Measurements from ENCODE around the gene NHSL2.
"Not testable (repeated sequence)": the region's sequence is repeated elsewhere in the genome, so short reads cannot be mapped to it uniquely, and the experiment has no call there.

Gene NHSL2

DNA sequence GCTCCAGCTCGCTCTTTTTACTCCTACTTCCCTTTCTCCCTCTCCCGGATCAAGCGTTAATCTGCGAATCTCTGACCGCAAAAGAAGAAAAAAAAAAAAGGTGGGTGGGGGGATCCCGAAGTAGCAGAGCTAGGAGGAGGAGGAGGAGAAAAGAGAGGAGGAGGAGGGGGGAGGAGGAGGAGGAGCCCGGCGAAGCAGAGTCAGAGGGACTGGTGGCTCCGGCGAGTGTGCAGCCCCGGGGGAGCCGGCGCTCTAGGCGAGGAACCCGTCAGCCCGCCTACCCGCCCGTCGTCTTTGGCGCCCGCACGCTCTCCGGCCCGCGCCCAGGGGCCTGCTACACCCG, at the start of gene NHSL2:
Gene NHSL2, plus strand, starts transcription at position 203 of the 343 bp plus-strand sequence.
- Histone ChIP-seq H3K36me3 (ENCODE audit: control insufficient read depth in 5 of 5, insufficient read depth in 5 of 5, low read length in 5 of 5) (no peaks in the 10 kb centered on the region), H3K9ac (ENCODE audit: low read length in 5 of 5) (no peak within 1 kb of the TSS), H3K4me1 (ENCODE audit: control insufficient read depth in 5 of 5, insufficient read depth in 5 of 5, low read length in 5 of 5) (peaks cover 0 to 17% (median 9%) of the 10 kb centered on the region in 5 donors), H3K4me3 (ENCODE audit: low read depth in 1 of 5, low read length in 5 of 5) (peak within 1 kb of the TSS; percentile 27 to 60 (median 39)), H3K9me3 (ENCODE audit: control insufficient read depth in 5 of 5, low read length in 5 of 5) (peaks cover 0 to under 1% (median 0%) of the 10 kb centered on the region in 5 donors), H3K27me3 (ENCODE audit: control insufficient read depth in 5 of 5, insufficient read depth in 4 of 5, low read length in 5 of 5) (peaks cover 7 to 45% (median 32%) of the 10 kb centered on the region in 5 donors), H3K27ac (ENCODE audit: low read depth, low read length) (no peak within 1 kb of the TSS)

GRCh38 chrX:71867680-71868079, 43.0 kb upstream of the NHSL2 start:
- Histone ChIP-seq H3K9ac (ENCODE audit: low read length in 5 of 5) (no peak overlapping the region), H3K4me3 (ENCODE audit: low read depth in 1 of 5, low read length in 5 of 5) (no peak overlapping the region), H3K27me3 (ENCODE audit: control insufficient read depth in 5 of 5, insufficient read depth in 4 of 5, low read length in 5 of 5) (peaks cover 9 to 49% (median 33%) of the 10 kb centered on the region in 5 donors), H3K36me3 (ENCODE audit: control insufficient read depth in 5 of 5, insufficient read depth in 5 of 5, low read length in 5 of 5) (no peaks in the 10 kb centered on the region), H3K4me1 (ENCODE audit: control insufficient read depth in 5 of 5, insufficient read depth in 5 of 5, low read length in 5 of 5) (no peaks in the 10 kb centered on the region), H3K9me3 (ENCODE audit: control insufficient read depth in 5 of 5, low read length in 5 of 5) (no peaks in the 10 kb centered on the region), H3K27ac (ENCODE audit: low read depth, low read length) (no peak overlapping the region)

GRCh38 chrX:71869566-71869965, 41.1 kb upstream of the NHSL2 start:
- H3K27me3 ChIP-seq (ENCODE audit: control insufficient read depth in 5 of 5, insufficient read depth in 4 of 5, low read length in 5 of 5) = peaks cover 9 to 43% (median 33%) of the 10 kb centered on the region in 5 donors
- not testable (repeated sequence) for H3K4me3 ChIP-seq (ENCODE audit: low read depth in 1 of 5, low read length in 5 of 5); H3K4me1 ChIP-seq (ENCODE audit: control insufficient read depth in 5 of 5, insufficient read depth in 5 of 5, low read length in 5 of 5); H3K36me3 ChIP-seq (ENCODE audit: control insufficient read depth in 5 of 5, insufficient read depth in 5 of 5, low read length in 5 of 5); H3K27ac ChIP-seq (ENCODE audit: low read depth, low read length); H3K9me3 ChIP-seq (ENCODE audit: control insufficient read depth in 5 of 5, low read length in 5 of 5); H3K9ac ChIP-seq (ENCODE audit: low read length in 5 of 5)

- Histone ChIP-seq H3K36me3 (ENCODE audit: control insufficient read depth in 5 of 5, insufficient read depth in 5 of 5, low read length in 5 of 5) (no peaks in the 10 kb centered on the region), H3K9ac (ENCODE audit: low read length in 5 of 5) (no peak overlapping the region), H3K27ac (ENCODE audit: low read depth, low read length) (no peak overlapping the region), H3K9me3 (ENCODE audit: control insufficient read depth in 5 of 5, low read length in 5 of 5) (no peaks in the 10 kb centered on the region), H3K4me3 (ENCODE audit: low read depth in 1 of 5, low read length in 5 of 5) (no peak overlapping the region), H3K4me1 (ENCODE audit: control insufficient read depth in 5 of 5, insufficient read depth in 5 of 5, low read length in 5 of 5) (no peaks in the 10 kb centered on the region), H3K27me3 (ENCODE audit: control insufficient read depth in 5 of 5, insufficient read depth in 4 of 5, low read length in 5 of 5) (peaks cover 9 to 48% (median 35%) of the 10 kb centered on the region in 5 donors)
Measured at GRCh38 chrX:71870208-71871098, 40.2 kb upstream of the NHSL2 start.

DNA sequence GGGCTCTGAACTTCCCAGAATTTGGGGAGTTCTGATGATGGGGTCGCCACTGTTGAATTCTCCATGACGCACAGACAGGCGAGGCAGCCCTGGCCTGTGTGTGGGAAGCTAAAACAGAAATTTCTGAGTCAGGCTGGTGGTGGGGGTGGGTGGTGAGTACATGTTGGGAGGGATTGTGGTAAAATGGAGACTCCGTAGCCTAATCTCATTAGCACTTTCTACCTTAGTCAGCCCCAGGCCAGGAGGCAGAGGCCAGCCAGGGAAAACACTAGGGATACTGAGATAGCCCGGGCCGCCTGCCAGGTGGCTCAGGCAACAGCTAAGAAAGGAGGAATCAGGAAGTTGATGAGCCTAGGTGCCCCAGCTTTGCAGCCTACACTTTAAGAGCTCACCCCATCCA, 39.3 kb upstream of the NHSL2 start:
- H3K9me3 ChIP-seq (ENCODE audit: control insufficient read depth in 5 of 5, low read length in 5 of 5) = no peaks in the 10 kb centered on the region
- H3K27me3 ChIP-seq (ENCODE audit: control insufficient read depth in 5 of 5, insufficient read depth in 4 of 5, low read length in 5 of 5) = peaks cover 9 to 46% (median 35%) of the 10 kb centered on the region in 5 donors
- H3K9ac ChIP-seq (ENCODE audit: low read length in 5 of 5) = no peak overlapping the region
- no peaks in the 10 kb centered on the region for H3K4me1 ChIP-seq (ENCODE audit: control insufficient read depth in 5 of 5, insufficient read depth in 5 of 5, low read length in 5 of 5)
- H3K4me3 ChIP-seq (ENCODE audit: low read depth in 1 of 5, low read length in 5 of 5) = no peak overlapping the region
- no peak overlapping the region for H3K27ac ChIP-seq (ENCODE audit: low read depth, low read length)
- no peaks in the 10 kb centered on the region for H3K36me3 ChIP-seq (ENCODE audit: control insufficient read depth in 5 of 5, insufficient read depth in 5 of 5, low read length in 5 of 5)

DNA sequence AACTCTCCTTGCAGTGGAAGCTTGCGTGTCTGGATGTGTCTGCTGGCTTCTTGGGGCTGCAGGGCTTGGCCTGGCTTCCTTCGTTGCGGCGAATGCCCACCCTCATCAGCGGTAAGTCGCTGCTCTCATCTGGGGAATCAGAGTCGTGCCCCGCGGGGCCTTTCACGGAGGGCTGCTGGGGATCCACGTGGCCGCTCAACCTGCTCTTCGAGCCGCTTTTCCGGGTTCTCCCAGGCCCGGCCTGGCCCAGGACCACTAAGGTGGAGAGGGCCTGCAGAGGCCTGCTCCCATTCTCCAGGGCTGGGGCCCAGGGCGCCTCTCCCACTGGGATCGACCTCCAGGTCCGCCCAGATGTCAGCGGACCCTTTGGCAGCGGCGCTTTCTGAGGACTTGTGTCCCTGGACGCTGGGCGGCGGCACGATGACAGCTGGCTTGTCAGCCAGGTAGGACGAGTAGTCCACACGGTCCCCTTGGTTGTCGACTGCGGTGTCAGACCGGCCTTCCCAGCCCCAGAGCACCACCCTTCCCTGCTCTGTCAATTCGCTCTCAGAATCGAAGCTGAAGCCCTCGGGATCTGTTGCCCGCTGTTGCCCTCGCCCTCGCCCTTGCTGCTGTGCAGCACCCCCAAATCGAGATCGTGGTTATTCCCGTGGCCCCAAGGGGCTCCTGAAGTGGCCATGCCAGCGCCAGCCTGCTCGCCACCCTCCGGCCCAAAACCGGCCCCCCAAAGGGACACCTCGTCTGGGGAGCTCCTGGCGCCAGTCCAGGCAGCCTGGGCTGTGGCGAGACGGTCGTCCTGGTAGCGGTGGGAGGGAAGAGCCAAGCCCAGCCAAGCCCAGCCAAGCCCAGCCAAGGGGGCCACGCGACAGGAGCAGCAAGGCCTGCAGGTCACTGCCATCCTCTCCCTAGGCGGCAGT, 37.8 kb upstream of the NHSL2 start:
- Histone ChIP-seq H3K36me3 (ENCODE audit: control insufficient read depth in 5 of 5, insufficient read depth in 5 of 5, low read length in 5 of 5) (no peaks in the 10 kb centered on the region), H3K4me1 (ENCODE audit: control insufficient read depth in 5 of 5, insufficient read depth in 5 of 5, low read length in 5 of 5) (no peaks in the 10 kb centered on the region), H3K9me3 (ENCODE audit: control insufficient read depth in 5 of 5, low read length in 5 of 5) (no peaks in the 10 kb centered on the region), H3K27me3 (ENCODE audit: control insufficient read depth in 5 of 5, insufficient read depth in 4 of 5, low read length in 5 of 5) (peaks cover 7 to 32% (median 26%) of the 10 kb centered on the region in 5 donors), H3K27ac (ENCODE audit: low read depth, low read length) (no peak overlapping the region), H3K4me3 (ENCODE audit: low read depth in 1 of 5, low read length in 5 of 5) (no peak overlapping the region), H3K9ac (ENCODE audit: low read length in 5 of 5) (no peak overlapping the region)

DNA sequence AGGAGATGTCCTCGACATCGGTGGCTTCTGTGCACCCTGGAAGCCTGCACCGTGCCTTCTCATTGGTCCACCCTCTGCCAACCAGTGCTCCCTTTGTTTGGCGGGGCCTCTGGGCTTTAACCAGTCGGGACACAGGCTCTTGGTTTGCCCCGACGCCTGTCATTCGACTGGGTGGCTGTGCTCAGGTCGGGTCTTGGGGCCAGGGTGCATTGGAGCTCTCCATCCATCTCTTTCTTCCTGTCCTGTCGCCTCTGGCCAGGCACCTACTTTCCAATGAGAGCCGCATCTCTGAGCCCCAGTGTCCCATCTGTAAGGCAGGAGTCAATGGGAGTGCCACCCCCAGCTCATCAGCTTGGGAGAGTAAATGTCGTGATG, 37.2 kb upstream of the NHSL2 start:
- H3K27me3 ChIP-seq (ENCODE audit: control insufficient read depth in 5 of 5, insufficient read depth in 4 of 5, low read length in 5 of 5) = peaks cover 5 to 26% (median 19%) of the 10 kb centered on the region in 5 donors
- H3K9me3 ChIP-seq (ENCODE audit: control insufficient read depth in 5 of 5, low read length in 5 of 5) = no peaks in the 10 kb centered on the region
- no peak overlapping the region for H3K27ac ChIP-seq (ENCODE audit: low read depth, low read length)
- no peaks in the 10 kb centered on the region for H3K4me1 ChIP-seq (ENCODE audit: control insufficient read depth in 5 of 5, insufficient read depth in 5 of 5, low read length in 5 of 5)
- no peak overlapping the region for H3K9ac ChIP-seq (ENCODE audit: low read length in 5 of 5)
- H3K4me3 ChIP-seq (ENCODE audit: low read depth in 1 of 5, low read length in 5 of 5) = no peak overlapping the region
- no peaks in the 10 kb centered on the region for H3K36me3 ChIP-seq (ENCODE audit: control insufficient read depth in 5 of 5, insufficient read depth in 5 of 5, low read length in 5 of 5)

DNA sequence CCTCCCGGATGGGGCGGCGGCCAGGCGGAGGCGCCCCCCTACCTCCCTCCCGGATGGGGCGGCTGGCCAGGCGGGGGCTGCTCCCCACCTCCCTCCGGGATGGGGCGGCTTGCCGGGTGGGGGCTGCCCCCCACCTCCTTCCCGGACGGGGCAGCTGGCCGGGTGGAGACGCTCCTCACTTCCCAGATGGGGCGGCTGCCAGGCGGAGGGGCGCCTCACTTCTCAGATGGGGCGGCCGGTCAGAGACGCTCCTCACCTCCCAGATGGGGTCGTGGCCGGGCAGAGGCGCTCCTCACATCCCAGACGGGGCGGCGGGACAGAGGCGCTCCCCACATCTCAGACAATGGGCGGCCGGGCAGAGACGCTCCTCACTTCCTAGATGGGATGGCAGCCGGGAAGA, 33.8 kb upstream of the NHSL2 start:
- not testable (repeated sequence) for H3K4me3 ChIP-seq (ENCODE audit: low read depth in 1 of 5, low read length in 5 of 5); H3K9ac ChIP-seq (ENCODE audit: low read length in 5 of 5); H3K9me3 ChIP-seq (ENCODE audit: control insufficient read depth in 5 of 5, low read length in 5 of 5); H3K36me3 ChIP-seq (ENCODE audit: control insufficient read depth in 5 of 5, insufficient read depth in 5 of 5, low read length in 5 of 5); H3K27ac ChIP-seq (ENCODE audit: low read depth, low read length); H3K4me1 ChIP-seq (ENCODE audit: control insufficient read depth in 5 of 5, insufficient read depth in 5 of 5, low read length in 5 of 5)
- H3K27me3 ChIP-seq (ENCODE audit: control insufficient read depth in 5 of 5, insufficient read depth in 4 of 5, low read length in 5 of 5) = peaks cover 2 to 11% (median 5%) of the 10 kb centered on the region in 5 donors

GRCh38 chrX:71885099-71885498, 25.5 kb upstream of the NHSL2 start:
- Histone ChIP-seq H3K4me3 (ENCODE audit: low read depth in 1 of 5, low read length in 5 of 5) (no peak overlapping the region), H3K36me3 (ENCODE audit: control insufficient read depth in 5 of 5, insufficient read depth in 5 of 5, low read length in 5 of 5) (no peaks in the 10 kb centered on the region), H3K27me3 (ENCODE audit: control insufficient read depth in 5 of 5, insufficient read depth in 4 of 5, low read length in 5 of 5) (peaks cover 0 to 6% (median 0%) of the 10 kb centered on the region in 5 donors), H3K4me1 (ENCODE audit: control insufficient read depth in 5 of 5, insufficient read depth in 5 of 5, low read length in 5 of 5) (no peaks in the 10 kb centered on the region), H3K27ac (ENCODE audit: low read depth, low read length) (no peak overlapping the region), H3K9ac (ENCODE audit: low read length in 5 of 5) (no peak overlapping the region), H3K9me3 (ENCODE audit: control insufficient read depth in 5 of 5, low read length in 5 of 5) (peaks cover 0 to 7% (median 0%) of the 10 kb centered on the region in 5 donors)

GRCh38 chrX:71895607-71896006, 15.0 kb upstream of the NHSL2 start:
- Histone ChIP-seq H3K27ac (ENCODE audit: low read depth, low read length) (no peak overlapping the region), H3K4me3 (ENCODE audit: low read depth in 1 of 5, low read length in 5 of 5) (no peak overlapping the region), H3K4me1 (ENCODE audit: control insufficient read depth in 5 of 5, insufficient read depth in 5 of 5, low read length in 5 of 5) (no peaks in the 10 kb centered on the region), H3K27me3 (ENCODE audit: control insufficient read depth in 5 of 5, insufficient read depth in 4 of 5, low read length in 5 of 5) (peaks cover 0 to 8% (median 4%) of the 10 kb centered on the region in 5 donors), H3K36me3 (ENCODE audit: control insufficient read depth in 5 of 5, insufficient read depth in 5 of 5, low read length in 5 of 5) (no peaks in the 10 kb centered on the region), H3K9me3 (ENCODE audit: control insufficient read depth in 5 of 5, low read length in 5 of 5) (no peaks in the 10 kb centered on the region), H3K9ac (ENCODE audit: low read length in 5 of 5) (no peak overlapping the region)
